ENCODE measurements around the gene PTPRF.

Gene PTPRF

GRCh38 chr1:43614211-43614610 lies 83.5 kb downstream of the PTPRF start:
- H3K4me3 ChIP-seq (replicated peaks; ENCODE audit: low read depth, low read length), result no peak overlapping the region
- TF ChIP-seq, protein P1, sequence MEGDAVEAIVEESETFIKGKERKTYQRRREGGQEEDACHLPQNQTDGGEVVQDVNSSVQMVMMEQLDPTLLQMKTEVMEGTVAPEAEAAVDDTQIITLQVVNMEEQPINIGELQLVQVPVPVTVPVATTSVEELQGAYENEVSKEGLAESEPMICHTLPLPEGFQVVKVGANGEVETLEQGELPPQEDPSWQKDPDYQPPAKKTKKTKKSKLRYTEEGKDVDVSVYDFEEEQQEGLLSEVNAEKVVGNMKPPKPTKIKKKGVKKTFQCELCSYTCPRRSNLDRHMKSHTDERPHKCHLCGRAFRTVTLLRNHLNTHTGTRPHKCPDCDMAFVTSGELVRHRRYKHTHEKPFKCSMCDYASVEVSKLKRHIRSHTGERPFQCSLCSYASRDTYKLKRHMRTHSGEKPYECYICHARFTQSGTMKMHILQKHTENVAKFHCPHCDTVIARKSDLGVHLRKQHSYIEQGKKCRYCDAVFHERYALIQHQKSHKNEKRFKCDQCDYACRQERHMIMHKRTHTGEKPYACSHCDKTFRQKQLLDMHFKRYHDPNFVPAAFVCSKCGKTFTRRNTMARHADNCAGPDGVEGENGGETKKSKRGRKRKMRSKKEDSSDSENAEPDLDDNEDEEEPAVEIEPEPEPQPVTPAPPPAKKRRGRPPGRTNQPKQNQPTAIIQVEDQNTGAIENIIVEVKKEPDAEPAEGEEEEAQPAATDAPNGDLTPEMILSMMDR (IDR thresholded peaks at IDR 0.05; ENCODE audit: low read depth, low read length, missing control alignments), result no peak
- DNase-seq (ENCODE audit: extremely low read depth, low read depth), result no peak

- no peak for DNase-seq (ENCODE audit: extremely low read depth, low read depth)
- H3K4me3 ChIP-seq (replicated peaks; ENCODE audit: low read depth, low read length), result no peak overlapping the region
- TF ChIP-seq, protein P1 (IDR thresholded peaks at IDR 0.05; ENCODE audit: low read depth, low read length, missing control alignments), result no peak
Observed at GRCh38 chr1:43614891-43615290, 84.2 kb downstream of the PTPRF start.

- H3K4me3 ChIP-seq (replicated peaks; ENCODE audit: low read depth, low read length), result no peak overlapping the region
- no peak for DNase-seq (ENCODE audit: extremely low read depth, low read depth)
- TF ChIP-seq, protein P1 (IDR thresholded peaks at IDR 0.05; ENCODE audit: low read depth, low read length, missing control alignments), result no peak
Observed at GRCh38 chr1:43616383-43616782, 85.7 kb downstream of the PTPRF start.

- no peak overlapping the region for H3K4me3 ChIP-seq (replicated peaks; ENCODE audit: low read depth, low read length)
- no peak for DNase-seq (ENCODE audit: extremely low read depth, low read depth)
- TF ChIP-seq, protein P1 (IDR thresholded peaks at IDR 0.05; ENCODE audit: low read depth, low read length, missing control alignments), result no peak
Observed at GRCh38 chr1:43617011-43617410, 86.3 kb downstream of the PTPRF start.

DNA sequence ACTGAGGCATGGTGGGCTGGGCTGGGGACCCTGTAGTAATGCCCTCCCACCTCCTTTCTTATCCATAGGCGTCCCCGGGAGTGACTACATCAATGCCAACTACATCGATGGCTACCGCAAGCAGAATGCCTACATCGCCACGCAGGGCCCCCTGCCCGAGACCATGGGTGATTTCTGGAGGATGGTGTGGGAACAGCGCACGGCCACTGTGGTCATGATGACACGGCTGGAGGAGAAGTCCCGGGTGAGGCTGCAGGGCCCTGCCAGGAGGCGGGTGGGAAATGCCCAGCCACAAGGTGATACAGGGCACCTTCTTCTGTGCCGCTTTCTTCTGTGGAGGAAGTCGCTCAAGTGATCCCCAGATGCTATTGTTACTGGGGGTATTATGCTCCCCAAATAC lies 87.0 kb downstream of the PTPRF start:
- TF ChIP-seq, protein P1 (IDR thresholded peaks at IDR 0.05; ENCODE audit: low read depth, low read length, missing control alignments), result no peak
- DNase-seq (ENCODE audit: extremely low read depth, low read depth), result no peak

GRCh38 chr1:43618521-43619313 lies 88.0 kb downstream of the PTPRF start:
- H3K4me3 ChIP-seq (replicated peaks; ENCODE audit: low read depth, low read length), result no peak overlapping the region
- TF ChIP-seq, protein P1 (IDR thresholded peaks at IDR 0.05; ENCODE audit: low read depth, low read length, missing control alignments), result no peak
- DNase-seq (ENCODE audit: extremely low read depth, low read depth), result no peak

More for the DNA sequence above, 87.0 kb downstream of the PTPRF start:
- no peak overlapping the region for H3K4me3 ChIP-seq (replicated peaks; ENCODE audit: low read depth, low read length)

Measured in HFF-Myc (cell line).